Stomach (tissue), 9 donors: Measurements from ENCODE around the gene STUM. TPM values are rescaled to one million over a fixed set of nuclear protein-coding genes. Genes with fewer than 3 reads are reported as not detected.

Experiments used
- DNase-seq, 2 donors: peaks; one replicate each; pipeline versions ENCODE4 v3.0.0 to v3.0.0-alpha.2; 2013 to 2019
- H3K27ac ChIP-seq, 5 donors: fragments of 200-600 bp in 4 of 5; sonication (generic) in 4 of 5; one replicate each; pipeline ENCODE4 v1.5.1; 2013 to 2019; ENCODE audit warnings: mild to moderate bottlenecking in 1 of 5, moderate library complexity in 1 of 5
- H3K27me3 ChIP-seq, 3 donors: fragments of 200-600 bp; sonication (generic); one replicate each; pipeline ENCODE4 v1.5.1; 2017 to 2019; ENCODE audit warnings: mixed run types in 1 of 3
- H3K36me3 ChIP-seq, 4 donors: fragments of 200-600 bp; sonication (generic); 1 replicate in 3 of 4; 2 replicates in 1 of 4; pipeline ENCODE4 v1.5.1; 2016 to 2019
- H3K4me1 ChIP-seq, 4 donors: fragments of 200-600 bp; sonication (generic); one replicate each; pipeline ENCODE4 v1.5.1; 2016 to 2019
- H3K4me3 ChIP-seq, 4 donors: fragments of 200-600 bp; sonication (generic) in 3 of 4; one replicate each; pipeline ENCODE4 v1.5.1; 2016 to 2019; ENCODE audit warnings: mild to moderate bottlenecking in 1 of 4
- H3K9me3 ChIP-seq, 4 donors: fragments of 200-600 bp; sonication (generic); one replicate each; pipeline ENCODE4 v1.5.1; 2016 to 2019
- EP300 ChIP-seq: sonication (generic); formaldehyde crosslinking; IDR thresholded peaks from one replicate; pipeline ENCODE4 v1.6.1; 2017; ENCODE audit warnings: antibody characterized with exemption
- POLR2A ChIP-seq, 4 donors: fragments of 450-650 bp; IDR thresholded peaks; one replicate each; pipeline ENCODE4 v1.6.1; 2016; ENCODE audit warnings: antibody characterized with exemption in 4 of 4, control low read depth in 2 of 4, mild to moderate bottlenecking in 1 of 4, moderate library complexity in 1 of 4
- POLR2AphosphoS5 ChIP-seq, 3 donors: sonication (generic); formaldehyde crosslinking; IDR thresholded peaks; one replicate each; pipeline ENCODE4 v1.6.1; 2016; ENCODE audit warnings: antibody characterized with exemption in 3 of 3
- WGBS, 5 donors: extraction: QIAGEN DNeasy Blood & Tissue Kit in 3 of 5; methylation state at CpG; one replicate each; pipeline versions ENCODE4 v1.1.5 to v1.1.7; 2013 to 2018; 5-methylcytosine and 5-hydroxymethylcytosine counted together
- intact Hi-C: fragments of 100-400 bp; cut with DNase I; formaldehyde crosslinking; loops from one replicate; pipeline ENCODE4 v1.15.1; 2023; ENCODE audit warnings: low total_unique reads
- polyA plus RNA-seq, 3 donors: library from polyadenylated mRNA; stranded (reverse); fragments of 200-250 nt; gene quantifications; one replicate each; pipeline ENCODE4 v1.2.3, GENCODE V29; 2013
- total RNA-seq, 5 donors: library from RNA; depleted of rRNA; stranded (reverse); fragments of >200 nt; gene quantifications; one replicate each; pipeline versions ENCODE4 v1.1.0 to v1.2.3, GENCODE V29; 2014 to 2016
- TF ChIP-seq, protein P1 (sequence below), 7 experiments: fragments of 450-650 bp in 4 of 7; fragments of 200-600 bp in 3 of 7; sonication (generic) in 3 of 7; IDR thresholded peaks; one replicate each; pipeline ENCODE4 v1.5.1; 2016 to 2019; ENCODE audit warnings: antibody characterized with exemption in 7 of 7, control low read depth in 2 of 7, mild to moderate bottlenecking in 1 of 7
- donor health status: healthy with polysubstance abuse.
- donor health status: Bipolar disorder and iron deficiency.
- donor health status: healthy.

The STUM gene
- total and polyA plus RNA-seq, 8 donors = under 0.01 to 2.8 (median 1.5) TPM

DNA sequence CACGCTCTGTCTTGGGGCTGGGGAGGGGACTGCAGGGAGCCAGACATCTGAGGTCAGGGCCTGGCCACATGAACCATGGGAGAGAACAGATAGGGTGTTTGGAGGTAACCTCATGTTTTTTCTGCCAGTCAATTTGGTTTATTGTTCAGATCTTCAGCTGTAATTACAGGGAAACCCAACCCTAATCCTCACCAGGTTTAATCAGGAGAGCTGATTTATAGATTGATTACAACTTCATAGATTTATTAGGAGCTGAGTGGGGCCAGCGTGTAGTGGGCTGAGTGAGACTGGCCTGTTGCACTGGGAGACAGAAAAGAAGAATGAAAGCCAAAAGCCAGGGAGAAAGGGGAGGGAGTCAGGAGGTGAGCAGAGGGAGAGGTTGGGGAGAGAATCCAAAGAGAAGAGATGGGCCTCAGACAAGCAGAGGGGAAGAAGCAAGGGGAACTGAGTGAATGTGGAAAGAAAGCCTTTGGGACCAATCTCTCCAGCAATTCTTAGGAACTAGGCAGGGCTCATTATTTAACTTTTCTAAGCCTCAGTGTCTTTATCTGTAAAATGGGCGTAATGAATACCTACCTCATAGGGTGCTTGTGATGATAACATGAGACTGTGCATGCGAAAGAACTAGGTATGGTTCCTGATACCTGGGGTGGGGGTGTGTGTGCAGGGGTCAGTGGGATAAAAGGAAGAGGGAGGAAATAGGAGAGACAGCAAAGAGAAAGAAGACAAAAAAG is 17.0 kb upstream of the STUM start:
- DNase-seq = no peak
- no peak overlapping the region for H3K27ac ChIP-seq
- 88 to 95% (median 94%) methylated on average over 4 of the region's 4 CpGs for WGBS, 5 donors
- no peak overlapping the region for H3K4me3 ChIP-seq
- H3K9me3 ChIP-seq = no peaks in the 10 kb centered on the region
- TF ChIP-seq, protein P1, sequence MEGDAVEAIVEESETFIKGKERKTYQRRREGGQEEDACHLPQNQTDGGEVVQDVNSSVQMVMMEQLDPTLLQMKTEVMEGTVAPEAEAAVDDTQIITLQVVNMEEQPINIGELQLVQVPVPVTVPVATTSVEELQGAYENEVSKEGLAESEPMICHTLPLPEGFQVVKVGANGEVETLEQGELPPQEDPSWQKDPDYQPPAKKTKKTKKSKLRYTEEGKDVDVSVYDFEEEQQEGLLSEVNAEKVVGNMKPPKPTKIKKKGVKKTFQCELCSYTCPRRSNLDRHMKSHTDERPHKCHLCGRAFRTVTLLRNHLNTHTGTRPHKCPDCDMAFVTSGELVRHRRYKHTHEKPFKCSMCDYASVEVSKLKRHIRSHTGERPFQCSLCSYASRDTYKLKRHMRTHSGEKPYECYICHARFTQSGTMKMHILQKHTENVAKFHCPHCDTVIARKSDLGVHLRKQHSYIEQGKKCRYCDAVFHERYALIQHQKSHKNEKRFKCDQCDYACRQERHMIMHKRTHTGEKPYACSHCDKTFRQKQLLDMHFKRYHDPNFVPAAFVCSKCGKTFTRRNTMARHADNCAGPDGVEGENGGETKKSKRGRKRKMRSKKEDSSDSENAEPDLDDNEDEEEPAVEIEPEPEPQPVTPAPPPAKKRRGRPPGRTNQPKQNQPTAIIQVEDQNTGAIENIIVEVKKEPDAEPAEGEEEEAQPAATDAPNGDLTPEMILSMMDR (IDR thresholded peaks at IDR 0.05) = no peak
- TF ChIP-seq POLR2AphosphoS5 (IDR thresholded peaks at IDR 0.05) (no peak), POLR2A (IDR thresholded peaks at IDR 0.05) (no peak), EP300 (no peak)
- intact Hi-C loops = no loop called here
- H3K27me3 ChIP-seq = no peaks in the 10 kb centered on the region
- peaks cover 3 to 14% (median 6%) of the 10 kb centered on the region in 4 donors for H3K4me1 ChIP-seq
- H3K36me3 ChIP-seq = no peaks in the 10 kb centered on the region

DNA sequence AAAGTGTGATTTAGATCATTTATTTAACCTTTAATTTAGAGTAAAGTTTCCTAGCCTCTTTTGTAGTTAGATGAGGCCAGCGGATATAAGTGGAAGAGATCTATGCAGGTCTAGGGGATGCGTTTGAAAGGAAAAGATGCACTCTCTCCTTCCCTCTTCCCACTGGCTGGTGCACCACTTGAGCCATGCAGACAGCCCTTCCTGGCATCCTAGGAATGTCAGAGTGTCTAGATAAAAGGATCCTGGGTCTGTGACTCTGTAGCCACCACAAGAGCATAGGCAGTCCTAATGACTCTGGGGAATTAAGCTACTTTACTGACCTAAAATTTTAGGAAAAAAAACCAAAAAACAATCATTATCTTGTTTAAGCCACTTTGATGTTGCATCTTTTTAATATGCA is 16.0 kb upstream of the STUM start:
- DNase-seq = no peak
- no peaks in the 10 kb centered on the region for H3K36me3 ChIP-seq
- intact Hi-C loops = no loop called here
- no peaks in the 10 kb centered on the region for H3K27me3 ChIP-seq
- H3K9me3 ChIP-seq = no peaks in the 10 kb centered on the region
- no peak overlapping the region for H3K4me3 ChIP-seq
- TF ChIP-seq POLR2A (IDR thresholded peaks at IDR 0.05) (no peak), POLR2AphosphoS5 (IDR thresholded peaks at IDR 0.05) (no peak), EP300 (no peak)
- TF ChIP-seq, protein P1 (IDR thresholded peaks at IDR 0.05) = no peak
- H3K27ac ChIP-seq = no peak overlapping the region
- 89 to 100% (median 97%) methylated on average over 2 of the region's 2 CpGs for WGBS, 5 donors
- H3K4me1 ChIP-seq = peaks cover 0 to 5% (median 0%) of the 10 kb centered on the region in 4 donors

DNA sequence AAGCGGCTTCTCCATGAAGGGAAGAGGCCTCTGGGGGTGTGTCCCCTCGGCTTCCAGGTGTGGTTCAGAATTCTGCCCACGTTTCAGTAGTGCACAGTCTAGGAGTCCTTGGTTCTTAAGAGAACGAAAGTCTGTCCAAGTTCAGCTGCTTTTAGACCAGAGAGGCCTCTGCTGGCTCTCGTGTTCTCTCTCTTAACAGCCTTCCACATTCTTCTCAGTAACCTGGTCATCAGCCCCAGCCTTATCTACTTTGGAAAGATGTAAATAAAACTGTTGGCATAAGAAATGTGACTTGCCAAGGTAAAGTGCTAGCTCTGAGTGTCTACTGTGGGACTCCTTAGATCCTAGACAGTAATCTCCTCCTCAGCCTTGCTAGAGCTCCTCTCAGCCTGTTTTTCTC is 15.3 kb upstream of the STUM start:
- TF ChIP-seq POLR2AphosphoS5 (IDR thresholded peaks at IDR 0.05) (no peak), POLR2A (IDR thresholded peaks at IDR 0.05) (no peak), EP300 (no peak)
- TF ChIP-seq, protein P1 (IDR thresholded peaks at IDR 0.05) = no peak
- peaks cover 0 to 5% (median 0%) of the 10 kb centered on the region in 4 donors for H3K4me1 ChIP-seq
- intact Hi-C loops = no loop called here
- H3K36me3 ChIP-seq = no peaks in the 10 kb centered on the region
- peak overlapping the region in 1 of 5 donors; percentile 13 for H3K27ac ChIP-seq
- no peaks in the 10 kb centered on the region for H3K27me3 ChIP-seq
- peak; percentile 32 to 38 for DNase-seq
- WGBS, 5 donors = 37 to 61% (median 48%) methylated on average over 5 of the region's 5 CpGs
- no peaks in the 10 kb centered on the region for H3K9me3 ChIP-seq
- H3K4me3 ChIP-seq = no peak overlapping the region

DNA sequence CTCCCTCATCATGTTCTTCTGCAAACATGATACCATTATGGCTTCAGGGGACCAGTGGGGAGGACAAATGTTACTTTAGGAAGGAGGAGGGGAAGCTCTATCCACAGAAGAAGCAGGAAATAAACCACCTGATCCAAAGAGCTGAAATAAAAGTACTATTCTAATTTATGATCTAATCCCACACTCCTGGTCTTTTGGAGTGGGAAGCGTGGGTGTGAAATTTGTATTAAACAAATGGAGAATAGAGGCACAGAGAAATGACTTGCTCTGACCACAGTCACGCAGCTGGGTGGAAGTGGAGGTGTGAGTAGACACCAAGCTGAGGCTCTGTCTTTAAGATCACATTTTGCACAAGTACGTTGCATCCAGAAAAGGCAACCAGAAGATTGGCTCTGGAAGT is 14.5 kb upstream of the STUM start:
- WGBS, 5 donors = 89 to 94% (median 92%) methylated on average over 3 of the region's 3 CpGs
- Histone ChIP-seq H3K9me3 (no peaks in the 10 kb centered on the region), H3K36me3 (no peaks in the 10 kb centered on the region), H3K4me1 (peaks cover 0 to 5% (median 0%) of the 10 kb centered on the region in 4 donors), H3K4me3 (no peak overlapping the region), H3K27ac (no peak overlapping the region), H3K27me3 (no peaks in the 10 kb centered on the region)
- intact Hi-C loops = no loop called here
- no peak for DNase-seq
- no peak for TF ChIP-seq EP300
- TF ChIP-seq POLR2A (IDR thresholded peaks at IDR 0.05) = no peak
- no peak for TF ChIP-seq POLR2AphosphoS5 (IDR thresholded peaks at IDR 0.05)
- TF ChIP-seq, protein P1 (IDR thresholded peaks at IDR 0.05) = no peak
